ENCODE measurements around the gene TSPO2.

Gene TSPO2

GRCh38 chr6:41073203-41073967 is 31.1 kb downstream of the TSPO2 start:
- H3K9me3 ChIP-seq (ENCODE audit: insufficient read depth, low read length) = no peaks in the 10 kb centered on the region
- TF ChIP-seq YY1 (IDR thresholded peaks at IDR 0.05; ENCODE audit: insufficient read depth, insufficient read length) = no peak
- TF ChIP-seq ZNF274 (IDR thresholded peaks at IDR 0.05; ENCODE audit: low read depth, low read length) = no peak
- no peak for TF ChIP-seq SUZ12 (IDR thresholded peaks at IDR 0.05; ENCODE audit: extremely low read depth, insufficient read depth, insufficient read length)
- no peaks in the 10 kb centered on the region for H3K27me3 ChIP-seq (ENCODE audit: insufficient read depth, insufficient read length)
- peak overlapping the region; percentile 99 for H3K9ac ChIP-seq (ENCODE audit: insufficient read length, low read depth)
- no peaks in the 10 kb centered on the region for H3K4me1 ChIP-seq (ENCODE audit: insufficient read depth, insufficient read length)
- H3K4me3 ChIP-seq (ENCODE audit: insufficient read length, low read depth) = peak overlapping the region; percentile 97
- DNase-seq (ENCODE audit: low read depth, low spot score) = peak; percentile 47
- H3K36me3 ChIP-seq (ENCODE audit: insufficient read depth, insufficient read length, low read length) = peaks cover 28% of the 10 kb centered on the region

- DNase-seq (ENCODE audit: low read depth, low spot score) = no peak
- no peak for TF ChIP-seq SUZ12 (IDR thresholded peaks at IDR 0.05; ENCODE audit: extremely low read depth, insufficient read depth, insufficient read length)
- TF ChIP-seq ZNF274 (IDR thresholded peaks at IDR 0.05; ENCODE audit: low read depth, low read length) = no peak
- TF ChIP-seq YY1 (IDR thresholded peaks at IDR 0.05; ENCODE audit: insufficient read depth, insufficient read length) = no peak
- Histone ChIP-seq H3K27me3 (ENCODE audit: insufficient read depth, insufficient read length) (no peaks in the 10 kb centered on the region), H3K9ac (ENCODE audit: insufficient read length, low read depth) (peak overlapping the region; percentile 99), H3K36me3 (ENCODE audit: insufficient read depth, insufficient read length, low read length) (peaks cover 26% of the 10 kb centered on the region), H3K9me3 (ENCODE audit: insufficient read depth, low read length) (no peaks in the 10 kb centered on the region), H3K4me3 (ENCODE audit: insufficient read length, low read depth) (peak overlapping the region; percentile 97), H3K4me1 (ENCODE audit: insufficient read depth, insufficient read length) (no peaks in the 10 kb centered on the region)
These were observed 31.9 kb downstream of the TSPO2 start for GRCh38 chr6:41073968-41074691.

GRCh38 chr6:41074692-41075436 is 32.6 kb downstream of the TSPO2 start:
- TF ChIP-seq YY1 (IDR thresholded peaks at IDR 0.05; ENCODE audit: insufficient read depth, insufficient read length) (no peak), ZNF274 (IDR thresholded peaks at IDR 0.05; ENCODE audit: low read depth, low read length) (no peak), SUZ12 (IDR thresholded peaks at IDR 0.05; ENCODE audit: extremely low read depth, insufficient read depth, insufficient read length) (no peak)
- no peaks in the 10 kb centered on the region for H3K27me3 ChIP-seq (ENCODE audit: insufficient read depth, insufficient read length)
- H3K9me3 ChIP-seq (ENCODE audit: insufficient read depth, low read length) = no peaks in the 10 kb centered on the region
- no peak overlapping the region for H3K9ac ChIP-seq (ENCODE audit: insufficient read length, low read depth)
- H3K4me1 ChIP-seq (ENCODE audit: insufficient read depth, insufficient read length) = no peaks in the 10 kb centered on the region
- peak overlapping the region; percentile 97 for H3K4me3 ChIP-seq (ENCODE audit: insufficient read length, low read depth)
- no peak for DNase-seq (ENCODE audit: low read depth, low spot score)
- peaks cover 27% of the 10 kb centered on the region for H3K36me3 ChIP-seq (ENCODE audit: insufficient read depth, insufficient read length, low read length)

- DNase-seq (ENCODE audit: low read depth, low spot score) = no peak
- Histone ChIP-seq H3K4me3 (ENCODE audit: insufficient read length, low read depth) (no peak overlapping the region), H3K9ac (ENCODE audit: insufficient read length, low read depth) (no peak overlapping the region), H3K4me1 (ENCODE audit: insufficient read depth, insufficient read length) (no peaks in the 10 kb centered on the region), H3K9me3 (ENCODE audit: insufficient read depth, low read length) (no peaks in the 10 kb centered on the region), H3K36me3 (ENCODE audit: insufficient read depth, insufficient read length, low read length) (peaks cover 38% of the 10 kb centered on the region), H3K27me3 (ENCODE audit: insufficient read depth, insufficient read length) (no peaks in the 10 kb centered on the region)
- TF ChIP-seq ZNF274 (IDR thresholded peaks at IDR 0.05; ENCODE audit: low read depth, low read length) (no peak), YY1 (IDR thresholded peaks at IDR 0.05; ENCODE audit: insufficient read depth, insufficient read length) (no peak), SUZ12 (IDR thresholded peaks at IDR 0.05; ENCODE audit: extremely low read depth, insufficient read depth, insufficient read length) (no peak)
These were observed 33.7 kb downstream of the TSPO2 start for GRCh38 chr6:41075651-41076626.

- Histone ChIP-seq H3K4me3 (ENCODE audit: insufficient read length, low read depth) (no peak overlapping the region), H3K4me1 (ENCODE audit: insufficient read depth, insufficient read length) (no peaks in the 10 kb centered on the region), H3K36me3 (ENCODE audit: insufficient read depth, insufficient read length, low read length) (peaks cover 39% of the 10 kb centered on the region), H3K27me3 (ENCODE audit: insufficient read depth, insufficient read length) (no peaks in the 10 kb centered on the region), H3K9me3 (ENCODE audit: insufficient read depth, low read length) (no peaks in the 10 kb centered on the region), H3K9ac (ENCODE audit: insufficient read length, low read depth) (no peak overlapping the region)
- TF ChIP-seq ZNF274 (IDR thresholded peaks at IDR 0.05; ENCODE audit: low read depth, low read length) = no peak
- no peak for TF ChIP-seq YY1 (IDR thresholded peaks at IDR 0.05; ENCODE audit: insufficient read depth, insufficient read length)
- no peak for TF ChIP-seq SUZ12 (IDR thresholded peaks at IDR 0.05; ENCODE audit: extremely low read depth, insufficient read depth, insufficient read length)
- DNase-seq (ENCODE audit: low read depth, low spot score) = no peak
These were observed 35.3 kb downstream of the TSPO2 start for GRCh38 chr6:41077536-41077935.

- H3K9me3 ChIP-seq (ENCODE audit: insufficient read depth, low read length) = no peaks in the 10 kb centered on the region
- no peak for DNase-seq (ENCODE audit: low read depth, low spot score)
- no peaks in the 10 kb centered on the region for H3K4me1 ChIP-seq (ENCODE audit: insufficient read depth, insufficient read length)
- H3K9ac ChIP-seq (ENCODE audit: insufficient read length, low read depth) = no peak overlapping the region
- H3K4me3 ChIP-seq (ENCODE audit: insufficient read length, low read depth) = no peak overlapping the region
- no peaks in the 10 kb centered on the region for H3K27me3 ChIP-seq (ENCODE audit: insufficient read depth, insufficient read length)
- peaks cover 40% of the 10 kb centered on the region for H3K36me3 ChIP-seq (ENCODE audit: insufficient read depth, insufficient read length, low read length)
- no peak for TF ChIP-seq ZNF274 (IDR thresholded peaks at IDR 0.05; ENCODE audit: low read depth, low read length)
- no peak for TF ChIP-seq SUZ12 (IDR thresholded peaks at IDR 0.05; ENCODE audit: extremely low read depth, insufficient read depth, insufficient read length)
- no peak for TF ChIP-seq YY1 (IDR thresholded peaks at IDR 0.05; ENCODE audit: insufficient read depth, insufficient read length)
These were observed 35.8 kb downstream of the TSPO2 start for GRCh38 chr6:41078101-41078500.

All from NT2/D1 (cell line).